A549 (cell line): ENCODE measurements around the gene DNAAF3.
"Not testable (repeated sequence)": the region's sequence is repeated elsewhere in the genome, so short reads cannot be mapped to it uniquely, and the experiment has no call there.

Source experiments
- EP300 ChIP-seq, 2 experiments: fragments of >200 bp; sonication (Bioruptor Twin); formaldehyde crosslinking; IDR thresholded peaks; 2 replicates in 1 of 2; 3 replicates in 1 of 2; pipeline ENCODE4 v1.6.1; 2016 to 2017
- HOXA7 ChIP-seq: fragments of 250-450 bp; sonication (Bioruptor Pico); IDR thresholded peaks from 2 replicates; pipeline ENCODE4 v1.5.0; 2020; ENCODE audit warnings: mild to moderate bottlenecking, moderate library complexity
- JUN ChIP-seq, 2 experiments: fragments of >200 bp; sonication (Bioruptor Twin); formaldehyde crosslinking; IDR thresholded peaks; 2 replicates in 1 of 2; 3 replicates in 1 of 2; pipeline ENCODE4 v1.6.1; 2016 to 2017
- JUNB ChIP-seq: fragments of >200 bp; sonication (Bioruptor Twin); formaldehyde crosslinking; IDR thresholded peaks from 2 replicates; pipeline ENCODE4 v1.6.1; 2016
- KDM5A ChIP-seq: fragments of 200-600 bp; sonication (generic); IDR thresholded peaks from 2 replicates; pipeline ENCODE4 v1.6.1; 2016; ENCODE audit warnings: antibody characterized with exemption, mild to moderate bottlenecking
- MAZ ChIP-seq: fragments of 150-350 bp; IDR thresholded peaks from 2 replicates; pipeline ENCODE4 v1.6.1; 2014; ENCODE audit warnings: antibody characterized with exemption, low read depth, low read length, borderline replicate concordance
- POLR2A ChIP-seq: IDR thresholded peaks from 2 replicates; pipeline ENCODE4 v1.6.1; 2012; ENCODE audit warnings: mild to moderate bottlenecking, low read length
- RAD21 ChIP-seq, 2 experiments: fragments of >200 bp in 1 of 2; sonication (Bioruptor Twin) in 1 of 2; formaldehyde crosslinking in 1 of 2; IDR thresholded peaks in 1 of 2; conservative IDR thresholded peaks in 1 of 2; 2 replicates in 1 of 2; 3 replicates in 1 of 2; pipeline ENCODE4 v1.6.1; 2012 to 2018; ENCODE audit warnings: inconsistent platforms in 1 of 2
- SREBF2 ChIP-seq: fragments of 450-650 bp; IDR thresholded peaks from 2 replicates; pipeline ENCODE4 v1.6.1; 2014; ENCODE audit warnings: mild to moderate bottlenecking, moderate library complexity
- TF ChIP-seq, protein P1 (sequence below): fragments of >200 bp; sonication (Bioruptor Twin); formaldehyde crosslinking; IDR thresholded peaks from 3 replicates; pipeline ENCODE4 v1.5.1; 2016
- TF ChIP-seq, protein P2 (sequence below): IDR thresholded peaks from 2 replicates; pipeline ENCODE4 v1.6.1; 2012
- TF ChIP-seq, protein P3 (sequence below): IDR thresholded peaks from 2 replicates; pipeline ENCODE4 v1.6.1; 2012

DNA sequence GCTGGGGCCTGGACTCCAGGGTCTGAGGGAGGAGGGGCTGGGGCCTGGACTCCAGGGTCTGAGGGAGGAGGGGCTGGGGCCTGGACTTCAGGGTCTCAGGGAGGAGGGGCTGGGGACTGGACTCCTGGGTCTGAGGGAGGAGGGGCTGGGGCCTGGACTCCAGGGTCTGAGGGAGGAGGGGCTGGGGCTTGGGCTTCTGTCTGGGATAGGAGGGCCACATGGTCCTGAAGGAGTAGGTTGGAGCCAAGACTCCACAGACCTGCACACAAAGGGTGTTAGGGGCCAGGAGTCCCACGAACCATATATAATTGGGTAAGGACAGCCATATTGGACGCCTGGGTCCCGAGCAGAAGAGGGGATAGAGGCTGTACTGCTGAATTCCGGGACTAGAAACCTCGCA is 10.6 kb downstream of the DNAAF3 start:
- TF ChIP-seq, protein P1, sequence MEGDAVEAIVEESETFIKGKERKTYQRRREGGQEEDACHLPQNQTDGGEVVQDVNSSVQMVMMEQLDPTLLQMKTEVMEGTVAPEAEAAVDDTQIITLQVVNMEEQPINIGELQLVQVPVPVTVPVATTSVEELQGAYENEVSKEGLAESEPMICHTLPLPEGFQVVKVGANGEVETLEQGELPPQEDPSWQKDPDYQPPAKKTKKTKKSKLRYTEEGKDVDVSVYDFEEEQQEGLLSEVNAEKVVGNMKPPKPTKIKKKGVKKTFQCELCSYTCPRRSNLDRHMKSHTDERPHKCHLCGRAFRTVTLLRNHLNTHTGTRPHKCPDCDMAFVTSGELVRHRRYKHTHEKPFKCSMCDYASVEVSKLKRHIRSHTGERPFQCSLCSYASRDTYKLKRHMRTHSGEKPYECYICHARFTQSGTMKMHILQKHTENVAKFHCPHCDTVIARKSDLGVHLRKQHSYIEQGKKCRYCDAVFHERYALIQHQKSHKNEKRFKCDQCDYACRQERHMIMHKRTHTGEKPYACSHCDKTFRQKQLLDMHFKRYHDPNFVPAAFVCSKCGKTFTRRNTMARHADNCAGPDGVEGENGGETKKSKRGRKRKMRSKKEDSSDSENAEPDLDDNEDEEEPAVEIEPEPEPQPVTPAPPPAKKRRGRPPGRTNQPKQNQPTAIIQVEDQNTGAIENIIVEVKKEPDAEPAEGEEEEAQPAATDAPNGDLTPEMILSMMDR, result not testable (repeated sequence)
- TF ChIP-seq POLR2A; SREBF2; RAD21 (conservative IDR thresholded peaks at IDR 0.05 in 1 of 2, IDR thresholded peaks at IDR 0.05 in 1 of 2); JUN (IDR thresholded peaks at IDR 0.05); KDM5A; EP300 (IDR thresholded peaks at IDR 0.05); HOXA7 (CRISPR knock-in tag); JUNB; MAZ: not testable (repeated sequence)
- TF ChIP-seq, protein P2, sequence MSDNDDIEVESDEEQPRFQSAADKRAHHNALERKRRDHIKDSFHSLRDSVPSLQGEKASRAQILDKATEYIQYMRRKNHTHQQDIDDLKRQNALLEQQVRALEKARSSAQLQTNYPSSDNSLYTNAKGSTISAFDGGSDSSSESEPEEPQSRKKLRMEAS, result not testable (repeated sequence)
- TF ChIP-seq, protein P3, sequence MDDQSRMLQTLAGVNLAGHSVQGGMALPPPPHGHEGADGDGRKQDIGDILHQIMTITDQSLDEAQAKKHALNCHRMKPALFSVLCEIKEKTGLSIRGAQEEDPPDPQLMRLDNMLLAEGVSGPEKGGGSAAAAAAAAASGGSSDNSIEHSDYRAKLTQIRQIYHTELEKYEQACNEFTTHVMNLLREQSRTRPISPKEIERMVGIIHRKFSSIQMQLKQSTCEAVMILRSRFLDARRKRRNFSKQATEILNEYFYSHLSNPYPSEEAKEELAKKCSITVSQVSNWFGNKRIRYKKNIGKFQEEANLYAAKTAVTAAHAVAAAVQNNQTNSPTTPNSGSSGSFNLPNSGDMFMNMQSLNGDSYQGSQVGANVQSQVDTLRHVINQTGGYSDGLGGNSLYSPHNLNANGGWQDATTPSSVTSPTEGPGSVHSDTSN, result not testable (repeated sequence)
